Stimulated activated CD8-positive, alpha-beta memory T cell treated with anti-CD3 and anti-CD28 coated beads, Interleukin-7, amount 100 ng/mL, for 4 hours (primary cell): Measurements from ENCODE around the gene LRRC23.
A peak's percentile ranks its signal among the peaks of the same experiment; 100 is the strongest.

Source experiments
- DNase-seq, 2 donors: peaks; one replicate each; pipeline ENCODE4 v3.0.0-alpha.2; 2020; ENCODE audit warnings: low read depth in 2 of 2

Gene LRRC23

DNA sequence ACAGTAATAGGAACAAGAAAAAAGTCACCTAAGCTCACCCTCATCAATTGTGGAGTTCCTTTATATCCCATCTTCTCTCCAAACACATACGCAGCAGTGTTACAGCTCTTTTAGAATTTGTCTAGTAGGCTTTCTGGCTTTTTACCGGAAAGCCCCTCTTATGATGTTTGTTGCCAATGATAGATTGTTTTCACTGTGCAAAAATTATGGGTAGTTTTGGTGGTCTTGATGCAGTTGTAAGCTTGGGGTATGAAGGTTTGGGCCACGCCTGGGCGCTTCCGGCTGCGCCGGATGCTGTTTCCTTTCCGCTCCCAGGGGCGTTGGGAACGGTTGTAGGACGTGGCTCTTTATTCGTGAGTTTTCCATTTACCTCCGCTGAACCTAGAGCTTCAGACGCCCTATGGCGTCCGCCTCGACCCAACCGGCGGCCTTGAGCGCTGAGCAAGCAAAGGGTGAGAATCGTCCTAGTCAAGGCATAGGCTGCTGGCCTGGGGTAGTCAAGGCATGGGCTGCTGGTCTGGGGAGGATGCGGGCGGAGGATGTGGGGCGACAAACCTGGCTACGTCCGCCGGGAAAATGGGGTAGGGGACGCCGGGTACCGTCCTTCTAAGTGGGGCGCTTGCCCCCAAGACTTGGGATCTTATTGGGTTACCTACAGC lies 39.2 kb downstream of the LRRC23 start, which contains the start of the genes C12orf57 and RNU7-1:
Gene C12orf57 (plus strand): TSS at position 301 of the 659 bp plus-strand sequence. CDS start 100 bp downstream, at position 401.
Gene RNU7-1 (plus strand): TSS at position 95 of the 659 bp plus-strand sequence.
- DNase-seq, result peak; percentile 52 to 61

DNA sequence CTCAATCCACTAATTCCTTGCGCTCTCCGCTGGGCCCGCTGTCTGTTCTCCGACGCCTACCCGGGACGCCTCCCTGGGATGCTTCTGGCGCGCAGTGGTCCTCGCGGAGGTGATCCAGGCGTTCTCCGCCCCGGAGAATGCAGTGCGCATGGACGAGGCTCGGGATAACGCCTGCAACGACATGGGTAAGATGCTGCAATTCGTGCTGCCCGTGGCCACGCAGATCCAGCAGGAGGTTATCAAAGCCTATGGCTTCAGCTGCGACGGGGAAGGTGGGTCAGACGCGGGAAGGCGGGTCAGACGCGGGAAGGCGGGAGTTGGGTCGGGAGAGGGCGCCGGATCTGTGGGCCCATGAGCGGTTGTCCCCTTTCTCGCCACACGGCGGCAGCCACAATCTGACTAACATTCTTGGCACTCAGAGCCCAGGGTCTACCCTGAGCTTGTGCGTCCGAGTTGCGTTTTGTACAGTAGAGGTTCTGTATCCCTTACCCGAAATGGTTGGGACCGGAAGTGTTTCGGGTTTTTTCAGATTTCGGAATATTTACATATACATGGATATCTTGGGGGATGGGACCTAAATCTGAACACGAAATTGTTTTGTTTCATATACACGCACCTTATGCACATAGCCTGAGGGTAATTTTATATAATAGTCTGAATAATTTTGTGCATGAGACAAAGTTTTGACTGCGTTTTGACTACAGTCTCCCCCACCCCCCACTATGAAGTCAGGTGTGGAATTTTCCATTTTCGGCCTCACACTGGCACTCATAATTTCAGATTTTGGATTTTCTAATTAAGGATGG lies 40.0 kb downstream of the LRRC23 start:
- peak; percentile 76 to 78 for DNase-seq

DNA sequence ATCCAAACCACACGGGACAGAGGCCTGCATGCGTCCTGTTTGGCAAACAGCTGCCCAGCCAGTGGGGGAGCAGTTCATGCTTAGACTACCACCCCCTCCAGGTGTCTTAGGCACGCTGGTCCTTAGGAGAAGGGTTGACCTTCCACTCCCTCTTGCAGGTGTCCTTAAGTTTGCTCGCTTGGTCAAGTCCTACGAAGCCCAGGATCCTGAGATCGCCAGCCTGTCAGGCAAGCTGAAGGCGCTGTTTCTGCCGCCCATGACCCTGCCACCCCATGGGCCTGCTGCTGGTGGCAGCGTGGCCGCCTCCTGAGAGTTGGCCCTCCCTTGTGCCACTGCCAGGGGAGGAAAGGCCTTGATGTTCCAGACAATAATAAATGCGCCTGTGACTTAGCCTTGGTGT lies 41.0 kb downstream of the LRRC23 start:
- no peak for DNase-seq

DNA sequence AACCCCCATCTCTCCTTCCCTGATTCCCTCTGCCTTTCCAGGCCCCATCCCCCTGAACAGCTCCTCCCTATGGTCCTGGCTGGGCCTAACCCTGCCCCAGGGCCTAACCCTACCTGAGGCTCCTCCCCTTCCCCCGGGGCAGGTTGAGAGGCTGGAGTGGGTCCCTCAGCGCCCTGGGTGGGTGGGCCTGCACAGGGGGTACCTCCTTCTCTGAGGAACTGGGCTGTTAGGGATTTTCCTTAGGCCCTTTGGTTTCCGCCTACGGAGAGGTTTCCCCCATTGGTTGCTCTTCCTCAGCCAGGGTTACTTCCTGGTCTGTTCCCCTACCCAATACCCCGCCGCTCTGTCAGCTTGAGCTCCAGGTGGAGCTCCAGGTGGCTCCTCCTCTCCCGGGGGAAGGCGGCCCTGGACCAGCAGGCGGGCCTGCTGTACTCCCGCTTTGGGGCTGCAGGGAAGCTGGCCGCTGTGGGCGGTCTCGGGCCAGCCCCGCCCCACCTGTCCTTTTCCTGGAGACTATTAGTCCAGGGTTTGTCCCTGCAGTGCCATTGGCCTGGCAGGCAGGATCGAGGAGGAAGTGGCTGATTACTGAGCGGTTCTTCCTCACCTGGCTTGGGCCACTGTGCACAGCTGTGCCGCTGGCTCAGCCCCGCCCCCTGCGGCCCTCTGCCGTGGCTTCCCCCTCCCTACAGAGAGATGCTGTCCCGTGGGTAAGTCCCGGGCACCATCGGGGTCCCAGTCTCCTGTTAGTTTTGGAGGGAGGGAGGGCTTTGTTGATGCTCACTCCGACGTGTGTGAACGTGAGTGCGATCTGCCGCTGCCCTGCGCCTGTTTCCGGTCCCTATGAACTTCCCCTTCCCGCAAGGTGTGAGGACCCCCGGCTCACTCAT lies 41.7 kb downstream of the LRRC23 start:
- DNase-seq, result no peak

DNA sequence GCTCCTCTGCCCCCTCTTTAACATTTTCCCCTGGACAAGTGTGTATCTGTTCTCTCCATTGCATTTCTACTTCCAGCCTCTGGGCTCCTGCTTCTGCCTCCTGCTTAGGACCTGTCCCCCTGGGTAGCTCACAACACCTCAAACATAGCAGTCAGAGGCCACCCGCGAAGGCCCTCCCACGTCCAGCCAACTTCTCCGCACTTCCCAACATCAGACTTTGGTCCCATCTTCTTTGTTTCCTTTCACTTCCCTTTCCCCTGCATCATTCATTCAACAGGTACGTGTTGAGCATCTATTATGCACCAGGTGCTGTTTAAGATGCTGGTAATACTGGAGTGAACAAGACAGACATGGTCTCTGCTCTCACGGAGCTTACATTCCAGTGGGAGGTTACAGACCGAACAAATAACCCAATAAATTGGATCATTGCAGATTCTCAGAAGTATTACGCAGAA lies 42.3 kb downstream of the LRRC23 start:
- DNase-seq, result no peak

DNA sequence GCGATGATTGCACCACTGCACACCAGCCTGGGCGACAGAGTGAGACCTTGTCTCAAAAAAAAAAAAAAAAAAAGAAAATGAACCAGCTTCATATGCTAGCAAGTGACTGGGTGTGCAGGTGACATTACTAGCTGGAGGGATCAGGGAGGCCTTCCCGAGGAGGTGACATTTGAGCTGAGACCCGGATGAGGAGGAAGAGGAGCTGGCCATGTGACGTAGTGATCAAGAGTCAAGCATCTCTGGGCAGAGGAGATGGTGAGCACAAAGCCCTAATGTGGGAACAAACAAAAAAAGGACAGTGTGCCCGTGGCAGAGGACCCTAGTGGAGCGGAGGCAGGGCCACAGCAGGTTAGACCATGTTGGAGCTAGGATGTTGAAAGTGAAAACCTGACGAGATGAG lies 43.0 kb downstream of the LRRC23 start:
- DNase-seq, result no peak

DNA sequence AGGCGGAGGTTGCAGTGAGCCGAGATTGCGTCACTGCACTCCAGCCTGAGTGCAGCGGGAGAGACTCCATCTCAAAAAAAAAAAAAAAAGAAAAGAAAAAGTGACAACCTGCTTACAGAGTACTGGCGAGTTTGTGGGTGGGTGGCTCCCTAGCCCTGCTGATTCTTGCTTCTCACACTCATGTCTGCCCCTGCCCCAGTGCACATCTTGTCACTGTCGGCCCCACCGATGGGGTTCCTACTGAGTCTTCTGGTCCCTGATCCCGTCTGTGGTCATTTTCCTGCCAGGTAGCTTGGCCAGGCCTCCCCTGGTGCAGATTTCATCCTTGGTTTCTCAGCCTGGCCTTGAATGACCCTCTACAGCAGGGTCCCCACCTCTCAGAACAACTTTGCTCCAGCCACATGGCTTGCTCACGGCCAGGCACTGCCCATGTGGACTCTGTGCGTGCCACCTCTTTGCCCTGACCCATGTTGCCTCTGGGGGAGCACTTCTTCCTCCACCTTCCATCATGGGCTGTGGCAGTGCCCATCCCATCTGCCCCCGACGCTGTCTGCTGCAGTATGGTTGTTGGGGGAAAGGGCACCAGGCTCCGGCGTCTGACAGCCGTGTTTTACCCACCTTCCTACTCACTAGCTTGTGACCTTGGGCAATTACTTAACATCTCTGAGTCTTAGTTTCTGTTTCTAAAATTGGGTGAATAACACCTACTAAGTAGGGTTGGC lies 44.4 kb downstream of the LRRC23 start:
- no peak for DNase-seq

DNA sequence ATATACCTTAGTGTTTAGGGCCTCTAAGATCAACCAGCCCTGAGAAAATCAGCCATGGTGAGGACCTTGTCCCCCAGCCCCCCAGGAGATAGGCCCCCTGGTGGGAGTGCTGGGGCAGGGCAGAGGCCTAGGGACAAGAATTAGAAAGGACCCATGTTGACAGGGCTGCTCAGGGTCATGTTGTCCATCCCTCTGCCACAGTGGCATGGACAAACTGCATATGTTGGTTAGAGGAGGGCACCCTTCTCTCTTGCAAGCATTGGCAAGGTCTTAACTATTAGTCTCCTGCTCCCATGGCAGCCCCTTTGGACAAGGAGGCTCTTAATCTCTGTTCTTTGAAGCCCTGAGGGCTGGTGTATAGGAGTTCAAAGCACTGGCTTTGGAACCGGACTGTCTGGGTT lies 45.8 kb downstream of the LRRC23 start:
- no peak for DNase-seq

DNA sequence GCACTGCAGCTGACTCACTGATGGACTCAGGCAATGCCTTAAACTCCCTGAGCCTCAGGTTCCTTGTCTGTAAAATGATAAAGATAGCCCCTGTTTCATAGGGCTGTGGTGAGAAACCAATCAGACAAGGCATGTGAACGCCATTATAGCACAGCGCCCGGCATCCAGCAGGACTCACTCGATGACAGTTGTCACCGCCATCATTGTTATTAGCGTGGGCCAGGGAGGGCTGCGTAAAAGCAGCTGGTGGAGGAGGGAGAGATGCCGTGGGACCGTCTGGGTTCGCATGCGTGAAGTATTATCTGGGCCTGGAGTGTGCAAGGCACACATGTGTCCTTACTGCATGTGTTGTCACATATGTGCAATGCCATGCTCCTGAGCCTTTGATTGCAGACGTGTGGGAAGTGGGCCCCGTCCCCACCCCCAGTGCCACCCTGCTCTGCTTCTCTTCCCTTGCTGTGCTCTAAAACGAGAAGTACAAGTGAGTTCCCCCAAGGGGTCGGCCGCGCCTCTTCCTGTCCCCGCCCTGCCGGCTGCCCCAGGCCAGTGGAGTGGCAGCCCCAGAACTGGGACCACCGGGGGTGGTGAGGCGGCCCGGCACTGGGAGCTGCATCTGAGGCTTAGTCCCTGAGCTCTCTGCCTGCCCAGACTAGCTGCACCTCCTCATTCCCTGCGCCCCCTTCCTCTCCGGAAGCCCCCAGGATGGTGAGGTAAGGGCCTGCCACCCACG lies 46.4 kb downstream of the LRRC23 start, which contains the start of gene PTPN6:
Gene PTPN6 (plus strand): TSS at position 546 of the 730 bp plus-strand sequence. CDS start 157 bp downstream, at position 703.
- DNase-seq, result peak; percentile 62 to 71

DNA sequence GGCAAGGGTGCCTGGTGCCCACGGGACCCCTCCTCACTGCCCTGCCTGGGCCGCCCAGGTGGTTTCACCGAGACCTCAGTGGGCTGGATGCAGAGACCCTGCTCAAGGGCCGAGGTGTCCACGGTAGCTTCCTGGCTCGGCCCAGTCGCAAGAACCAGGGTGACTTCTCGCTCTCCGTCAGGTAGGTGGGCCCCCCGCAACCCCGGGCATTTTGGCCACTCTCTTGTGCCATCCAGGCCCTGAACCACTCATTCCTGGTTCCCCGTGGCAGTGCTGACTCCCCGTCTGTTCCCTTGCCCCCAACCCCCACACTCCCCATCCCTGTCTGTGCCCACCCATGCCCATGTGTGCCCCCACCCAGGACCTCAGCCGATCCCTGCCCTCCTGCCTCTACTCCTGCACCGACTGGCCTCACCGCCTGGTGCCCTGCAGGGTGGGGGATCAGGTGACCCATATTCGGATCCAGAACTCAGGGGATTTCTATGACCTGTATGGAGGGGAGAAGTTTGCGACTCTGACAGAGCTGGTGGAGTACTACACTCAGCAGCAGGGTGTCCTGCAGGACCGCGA lies 47.0 kb downstream of the LRRC23 start:
- DNase-seq, result no peak

DNA sequence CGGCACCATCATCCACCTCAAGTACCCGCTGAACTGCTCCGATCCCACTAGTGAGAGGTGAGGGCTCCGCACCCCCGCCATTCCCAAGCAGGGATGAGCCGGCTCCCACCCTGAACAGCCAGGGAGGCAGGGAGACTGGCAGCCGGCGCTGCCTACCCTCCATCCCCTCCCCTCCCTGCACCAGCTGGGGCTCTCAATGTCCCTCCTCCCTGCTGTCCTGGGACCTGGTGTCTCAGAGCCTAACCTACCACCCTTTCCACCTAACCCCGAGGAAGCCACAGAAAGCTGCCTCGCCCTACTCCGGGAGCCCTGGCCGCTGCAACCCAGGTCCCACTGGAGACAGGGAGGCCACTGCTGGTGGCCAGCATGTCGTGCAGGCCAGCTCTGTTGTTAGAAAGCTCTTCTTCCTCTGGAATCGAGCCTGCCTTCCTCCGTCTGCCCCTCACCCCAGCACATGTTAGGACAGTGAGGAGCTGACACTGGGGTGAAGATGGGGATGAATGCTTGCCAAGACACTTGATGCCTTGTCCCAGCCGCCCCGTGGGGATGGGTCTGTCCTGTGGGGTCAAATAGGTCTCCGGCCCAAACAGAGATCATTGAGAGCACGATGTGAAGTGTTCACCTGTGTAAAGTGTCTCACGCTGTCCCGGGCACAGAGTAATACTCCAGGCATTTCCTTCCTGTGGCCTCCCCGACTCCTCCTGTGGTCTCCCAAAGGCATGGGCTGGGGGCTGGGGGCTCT lies 47.7 kb downstream of the LRRC23 start:
- no peak for DNase-seq

DNA sequence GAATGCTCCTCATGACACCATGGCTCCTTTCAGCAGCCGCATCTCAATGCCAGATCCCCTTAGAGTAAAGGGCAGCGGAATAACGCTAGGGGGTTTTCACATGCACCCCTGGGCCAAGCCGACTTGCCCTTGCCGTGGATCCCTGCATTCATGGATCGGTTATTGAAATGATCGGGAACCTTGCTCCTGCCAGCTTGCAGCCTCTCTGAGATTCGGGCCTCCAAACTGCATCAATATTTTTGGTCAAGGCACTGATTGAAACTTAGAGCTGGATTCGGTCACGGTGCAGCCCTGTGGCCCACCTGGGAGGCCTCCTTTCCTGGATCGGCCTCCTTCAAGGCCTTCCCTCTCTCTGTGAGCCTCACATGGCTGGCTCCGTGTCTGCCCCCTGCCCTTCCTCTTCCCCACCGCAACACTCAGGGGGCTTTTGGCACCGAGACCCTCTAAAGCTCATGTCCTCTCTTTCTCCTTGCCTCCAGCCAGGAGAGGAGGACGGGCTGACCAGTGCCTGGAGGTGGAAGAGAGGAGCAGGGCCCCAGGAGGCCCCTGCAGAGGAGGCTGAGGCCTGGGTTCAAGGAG lies 48.3 kb downstream of the LRRC23 start:
- DNase-seq, result no peak

DNA sequence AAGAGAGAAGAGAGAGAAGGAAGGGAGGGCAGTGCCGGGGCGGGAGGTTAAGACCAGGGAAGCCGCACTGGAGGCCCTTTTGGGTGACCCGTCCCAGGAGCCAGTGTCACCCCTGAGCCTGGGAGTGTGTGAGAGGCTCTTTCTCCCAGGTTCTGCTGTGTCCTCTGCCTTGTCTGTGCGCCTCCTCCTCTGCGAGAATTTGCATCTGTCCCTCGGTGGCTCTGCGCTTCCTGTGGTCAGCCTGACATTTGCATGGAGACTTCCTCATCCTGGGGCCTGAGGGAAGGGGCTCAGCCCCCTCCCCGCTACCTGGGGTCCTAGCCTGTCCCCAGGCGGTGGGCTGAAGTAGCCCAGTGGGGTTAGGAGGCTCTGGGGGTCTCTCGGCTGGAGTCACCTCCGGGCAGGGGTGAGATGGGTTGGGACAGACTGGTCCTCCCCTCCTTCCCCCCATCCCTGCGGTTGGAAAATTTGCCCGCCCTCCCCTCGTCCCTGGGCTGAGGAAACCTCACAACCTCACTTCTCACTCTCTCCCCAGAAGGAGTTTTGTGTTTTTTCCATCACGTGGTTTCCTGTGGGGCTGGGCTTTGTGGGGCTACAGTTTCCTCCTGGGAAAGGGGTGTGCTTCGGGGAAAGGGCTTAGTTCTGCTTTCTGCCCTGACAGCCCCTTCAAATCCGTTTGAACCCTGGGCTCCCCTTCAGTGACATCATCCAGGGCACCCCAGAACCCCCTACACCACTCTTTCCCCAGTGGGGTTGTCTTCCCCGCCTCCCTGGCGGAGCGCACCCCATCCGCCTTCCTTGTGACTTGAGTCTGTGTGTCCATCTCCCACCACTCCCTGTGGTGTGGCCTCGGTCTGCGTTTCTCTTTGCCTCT lies 49.1 kb downstream of the LRRC23 start:
- DNase-seq, result peak; percentile 83 to 93

DNA sequence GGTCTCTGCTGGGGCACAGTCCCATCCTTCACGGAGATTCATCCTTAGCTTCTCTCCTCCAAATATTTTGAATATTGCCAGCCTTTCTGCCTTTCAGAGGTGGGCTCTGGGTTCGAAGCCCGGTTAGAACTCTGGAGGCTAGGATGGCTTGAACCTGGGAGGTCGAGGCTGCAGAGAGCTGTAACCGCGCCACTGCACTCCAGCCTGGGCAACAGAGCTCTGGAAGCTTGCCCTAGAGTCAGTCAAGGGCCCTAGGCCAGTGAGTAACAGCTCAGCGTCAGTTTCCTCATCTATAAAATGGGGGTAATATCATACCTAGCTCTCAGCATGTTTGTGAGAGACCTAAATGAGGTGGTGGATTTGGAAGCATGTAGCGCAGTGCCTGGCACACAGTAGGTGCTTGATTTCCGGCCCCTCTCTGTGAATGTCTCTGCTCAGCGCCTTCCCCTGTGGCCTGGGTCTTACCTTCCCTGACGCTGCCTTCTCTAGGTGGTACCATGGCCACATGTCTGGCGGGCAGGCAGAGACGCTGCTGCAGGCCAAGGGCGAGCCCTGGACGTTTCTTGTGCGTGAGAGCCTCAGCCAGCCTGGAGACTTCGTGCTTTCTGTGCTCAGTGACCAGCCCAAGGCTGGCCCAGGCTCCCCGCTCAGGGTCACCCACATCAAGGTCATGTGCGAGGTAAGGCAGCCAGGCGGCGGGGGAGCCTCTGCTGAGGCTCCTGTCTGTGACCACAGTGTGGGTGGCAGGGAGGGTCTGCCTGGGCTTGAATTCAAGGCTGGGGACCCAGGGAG lies 49.9 kb downstream of the LRRC23 start:
- no peak for DNase-seq

DNA sequence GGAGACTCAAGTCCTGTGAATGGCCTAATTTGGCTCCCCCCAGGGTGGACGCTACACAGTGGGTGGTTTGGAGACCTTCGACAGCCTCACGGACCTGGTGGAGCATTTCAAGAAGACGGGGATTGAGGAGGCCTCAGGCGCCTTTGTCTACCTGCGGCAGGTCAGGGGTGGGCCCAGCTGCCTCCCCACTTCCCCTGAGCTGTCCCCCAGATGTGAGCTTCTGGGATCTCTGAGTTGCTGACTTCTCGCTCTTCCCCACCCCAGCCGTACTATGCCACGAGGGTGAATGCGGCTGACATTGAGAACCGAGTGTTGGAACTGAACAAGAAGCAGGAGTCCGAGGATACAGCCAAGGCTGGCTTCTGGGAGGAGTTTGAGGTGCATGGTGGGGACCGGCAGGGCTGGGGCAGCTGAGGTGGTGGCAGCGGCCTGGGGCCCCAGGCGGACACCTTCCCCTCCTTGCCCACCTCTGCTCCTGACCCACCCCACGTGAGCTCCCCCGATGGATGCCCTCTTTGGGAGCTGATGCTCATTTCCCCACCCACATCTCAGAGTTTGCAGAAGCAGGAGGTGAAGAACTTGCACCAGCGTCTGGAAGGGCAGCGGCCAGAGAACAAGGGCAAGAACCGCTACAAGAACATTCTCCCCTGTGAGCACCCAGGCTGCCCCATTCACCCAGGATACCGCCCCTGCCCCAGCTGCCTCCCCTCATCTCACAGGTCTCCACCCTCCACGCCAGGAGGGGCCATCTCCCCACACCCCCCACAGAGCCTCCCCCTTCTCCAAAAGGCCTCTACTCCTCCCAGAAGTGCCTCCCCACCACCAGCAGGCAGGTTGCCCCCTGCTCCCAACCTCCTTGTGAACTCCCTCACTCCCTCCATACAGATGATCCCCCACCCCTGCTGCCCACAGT lies 50.7 kb downstream of the LRRC23 start:
- no peak for DNase-seq
